Dedifferentiated amniotic fluid mesenchymal stem cell (primary cell): ENCODE results near the gene PEX14.

Source experiments
- DNase-seq: peaks from one replicate; pipeline ENCODE4 v3.0.0-alpha.2; 2016; ENCODE audit errors: extremely low spot score

The PEX14 gene

GRCh38 chr1:10634075-10634427 lies 159.3 kb downstream of the PEX14 start:
- no peak for DNase-seq

GRCh38 chr1:10634428-10635084 lies 159.8 kb downstream of the PEX14 start:
- no peak for DNase-seq

- no peak for DNase-seq
Observed at GRCh38 chr1:10635085-10635896, 160.5 kb downstream of the PEX14 start.

- DNase-seq = no peak
Observed at GRCh38 chr1:10635992-10636391, 161.2 kb downstream of the PEX14 start.

GRCh38 chr1:10637400-10637799 lies 162.7 kb downstream of the PEX14 start:
- no peak for DNase-seq

- no peak for DNase-seq
Observed at GRCh38 chr1:10637834-10638558, 163.2 kb downstream of the PEX14 start.

GRCh38 chr1:10638559-10639005 lies 163.8 kb downstream of the PEX14 start:
- no peak for DNase-seq

- no peak for DNase-seq
Observed at GRCh38 chr1:10639011-10639774, 164.4 kb downstream of the PEX14 start.

- DNase-seq = no peak
Observed at GRCh38 chr1:10639775-10640578, 165.2 kb downstream of the PEX14 start.

GRCh38 chr1:10640843-10641553 lies 166.2 kb downstream of the PEX14 start:
- DNase-seq = no peak

- DNase-seq = no peak
Observed at GRCh38 chr1:10641976-10642375, 167.2 kb downstream of the PEX14 start.

- DNase-seq = no peak
Observed at GRCh38 chr1:10642403-10643080, 167.8 kb downstream of the PEX14 start.

GRCh38 chr1:10643607-10644306 lies 169.0 kb downstream of the PEX14 start:
- no peak for DNase-seq

- DNase-seq = no peak
Observed at GRCh38 chr1:10644307-10645128, 169.8 kb downstream of the PEX14 start.

GRCh38 chr1:10646347-10646861 lies 171.7 kb downstream of the PEX14 start:
- DNase-seq = no peak

GRCh38 chr1:10647414-10648170 lies 172.8 kb downstream of the PEX14 start:
- DNase-seq = no peak
